ENCODE measurements around the gene MAST4. TPM values are rescaled to one million over a fixed set of nuclear protein-coding genes. Genes with fewer than 3 reads are reported as not detected.

The MAST4 gene
- total RNA-seq, 1 experiment from 2014 or later, result 26.5 TPM

- no TSS peak for BruUV-seq (replicated peaks)
- no peak overlapping the region for H3K4me3 Mint-ChIP-seq (ENCODE audit: unreplicated experiment)
- H3K36me3 Mint-ChIP-seq (ENCODE audit: insufficient read depth, unreplicated experiment), result no peaks in the 10 kb centered on the region
- no peak overlapping the region for H3K27ac Mint-ChIP-seq (ENCODE audit: low read depth, unreplicated experiment)
- TF ChIP-seq CTCF (IDR thresholded peaks at IDR 0.05; ENCODE audit: unreplicated experiment), result no peak
- no peaks in the 10 kb centered on the region for H3K27me3 Mint-ChIP-seq (ENCODE audit: insufficient read depth, unreplicated experiment)
- peaks cover 8% of the 10 kb centered on the region for H3K9me3 Mint-ChIP-seq (ENCODE audit: unreplicated experiment)
- no peak for DNase-seq (ENCODE audit: unreplicated experiment)
- peaks cover 44% of the 10 kb centered on the region for H3K4me1 Mint-ChIP-seq (ENCODE audit: insufficient read depth, unreplicated experiment)
- CTCF ChIA-PET, result interaction anchor here (0.6 kb wide), 1 partner anchor 217 kb away, joined by 3 read pairs; no protein-coding TSS in a partner anchor
- intact Hi-C loops (cut with micrococcal nuclease), result no loop called here
- POLR2A ChIA-PET, result interaction anchor here (1.8 to 2.4 kb wide), 3 partner anchors 10 to 27 kb away, joined by 5 to 11 read pairs (median 11); no protein-coding TSS in a partner anchor
Observed at GRCh38 chr5:67031692-67032091, 435.5 kb downstream of the MAST4 start.

- Mint-ChIP-seq H3K27me3 (ENCODE audit: insufficient read depth, unreplicated experiment) (no peaks in the 10 kb centered on the region), H3K9me3 (ENCODE audit: unreplicated experiment) (peaks cover 3% of the 10 kb centered on the region), H3K27ac (ENCODE audit: low read depth, unreplicated experiment) (no peak overlapping the region), H3K4me1 (ENCODE audit: insufficient read depth, unreplicated experiment) (peaks cover 48% of the 10 kb centered on the region), H3K36me3 (ENCODE audit: insufficient read depth, unreplicated experiment) (no peaks in the 10 kb centered on the region), H3K4me3 (ENCODE audit: unreplicated experiment) (no peak overlapping the region)
- ChIA-PET POLR2A (interaction anchor here (0.9 to 2.5 kb wide), 8 partner anchors 10 to 29 kb away, joined by 3 to 21 read pairs (median 6); no protein-coding TSS in a partner anchor), CTCF (interaction anchor here (0.7 to 1.3 kb wide), 2 partner anchors 13 to 121 kb away, joined by 3 to 5 read pairs; no protein-coding TSS in a partner anchor)
- intact Hi-C loops (cut with micrococcal nuclease), result no loop called here
- no peak for TF ChIP-seq CTCF (IDR thresholded peaks at IDR 0.05; ENCODE audit: unreplicated experiment)
- no peak for DNase-seq (ENCODE audit: unreplicated experiment)
- no TSS peak for BruUV-seq (replicated peaks)
Observed at GRCh38 chr5:67032921-67033664, 436.9 kb downstream of the MAST4 start.

- intact Hi-C loops (cut with micrococcal nuclease), result no loop called here
- Mint-ChIP-seq H3K9me3 (ENCODE audit: unreplicated experiment) (no peaks in the 10 kb centered on the region), H3K27ac (ENCODE audit: low read depth, unreplicated experiment) (no peak overlapping the region), H3K4me1 (ENCODE audit: insufficient read depth, unreplicated experiment) (peaks cover 49% of the 10 kb centered on the region), H3K36me3 (ENCODE audit: insufficient read depth, unreplicated experiment) (no peaks in the 10 kb centered on the region), H3K27me3 (ENCODE audit: insufficient read depth, unreplicated experiment) (no peaks in the 10 kb centered on the region), H3K4me3 (ENCODE audit: unreplicated experiment) (no peak overlapping the region)
- POLR2A ChIA-PET, result interaction anchor here (0.7 to 2.5 kb wide), 6 partner anchors 9 to 30 kb away, joined by 3 to 21 read pairs (median 6); no protein-coding TSS in a partner anchor
- no TSS peak for BruUV-seq (replicated peaks)
- no peak for DNase-seq (ENCODE audit: unreplicated experiment)
- CTCF ChIA-PET, result interaction anchor here (0.5 to 1.3 kb wide), 2 partner anchors 12 to 60 kb away, joined by 3 to 5 read pairs; no protein-coding TSS in a partner anchor
- TF ChIP-seq CTCF (IDR thresholded peaks at IDR 0.05; ENCODE audit: unreplicated experiment), result no peak
Observed at GRCh38 chr5:67033880-67034651, 437.9 kb downstream of the MAST4 start.
